ENCODE results near the gene CTXND1.

DNA sequence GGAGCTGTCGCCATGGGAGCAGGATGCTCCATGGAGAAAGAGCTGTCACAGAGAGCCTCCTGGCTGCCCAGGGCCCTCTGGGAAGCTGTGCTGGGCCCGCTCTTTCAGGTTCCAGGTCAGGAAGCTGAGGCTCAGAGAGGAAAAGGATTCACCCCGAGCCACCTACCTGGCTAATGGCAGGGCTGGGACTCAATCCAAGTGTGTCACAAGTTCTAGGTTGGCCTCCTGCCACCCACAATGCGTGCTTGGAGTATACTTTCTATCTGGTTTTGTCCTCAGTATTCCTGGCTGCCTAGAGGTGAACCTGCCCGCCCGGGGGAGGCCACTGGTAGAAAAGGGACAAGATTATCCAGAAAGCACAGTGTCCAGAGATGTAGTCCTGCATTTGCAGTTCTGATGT lies 75.6 kb downstream of the CTXND1 start:
- TF ChIP-seq EP300 (IDR thresholded peaks at IDR 0.05; ENCODE audit: borderline replicate concordance) (no peak), RAD21 (IDR thresholded peaks at IDR 0.05; ENCODE audit: low read depth) (no peak)

Data from Ishikawa (cell line).